Loucy (cell line): ENCODE measurements around the gene RNASE11.

ENCODE experiments used
- H2AFZ ChIP-seq: fragments of 200-600 bp; sonication (generic); 2 replicates; pipeline ENCODE4 v1.6.0; 2016; ENCODE audit warnings: antibody characterized with exemption, mild to moderate bottlenecking, low read length, moderate library complexity
- H3F3A ChIP-seq: fragments of 200-600 bp; 2 replicates; pipeline ENCODE4 v1.6.0; 2016; ENCODE audit warnings: antibody characterized with exemption, low read depth, mild to moderate bottlenecking
- H3K27me3 ChIP-seq: fragments of 200-600 bp; sonication (generic); 2 replicates; pipeline ENCODE4 v1.6.1; 2014; ENCODE audit warnings: low read length, mild to moderate bottlenecking; ENCODE audit not compliant: insufficient read depth, poor library complexity, severe bottlenecking
- H3K36me3 ChIP-seq: fragments of 200-600 bp; sonication (generic); 2 replicates; pipeline ENCODE4 v1.6.1; 2016; ENCODE audit warnings: low read length; ENCODE audit not compliant: insufficient read depth
- H3K4me1 ChIP-seq: fragments of 200-600 bp; sonication (generic); 2 replicates; pipeline ENCODE4 v1.5.1; 2014; ENCODE audit warnings: low read length, mild to moderate bottlenecking; ENCODE audit not compliant: insufficient read depth, poor library complexity, severe bottlenecking
- H3K4me2 ChIP-seq: fragments of 200-600 bp; sonication (generic); 2 replicates; pipeline ENCODE4 v1.6.0; 2014; ENCODE audit warnings: antibody characterized with exemption, low read length, low read depth, mild to moderate bottlenecking; ENCODE audit not compliant: poor library complexity, severe bottlenecking
- H3K4me3 ChIP-seq: fragments of 200-600 bp; sonication (generic); 2 replicates; pipeline ENCODE4 v1.5.1; 2014; ENCODE audit warnings: low read length, mild to moderate bottlenecking, mixed read lengths; ENCODE audit not compliant: poor library complexity, severe bottlenecking
- H3K79me2 ChIP-seq: fragments of 200-600 bp; sonication (generic); 2 replicates; pipeline ENCODE4 v1.6.1; 2014; ENCODE audit warnings: low read length; ENCODE audit not compliant: insufficient read depth
- H3K9ac ChIP-seq: fragments of 200-600 bp; sonication (generic); 2 replicates; pipeline ENCODE4 v1.6.0; 2014; ENCODE audit warnings: mild to moderate bottlenecking, low read depth, low read length, moderate library complexity; ENCODE audit not compliant: poor library complexity, severe bottlenecking
- H3K9me2 ChIP-seq: fragments of 200-600 bp; sonication (generic); replicated peaks from 2 replicates; pipeline ENCODE4 v1.6.1; 2016; ENCODE audit warnings: low read depth, low read length, mixed read lengths
- H3K9me3 ChIP-seq: fragments of 200-600 bp; sonication (generic); 2 replicates; pipeline ENCODE4 v1.6.1; 2014; ENCODE audit warnings: mild to moderate bottlenecking, antibody characterized with exemption, low read length, low read depth; ENCODE audit not compliant: insufficient read depth
- H4K20me1 ChIP-seq: fragments of 200-600 bp; sonication (generic); 2 replicates; pipeline ENCODE4 v1.6.0; 2014; ENCODE audit warnings: antibody characterized with exemption, low read length, mild to moderate bottlenecking; ENCODE audit not compliant: insufficient read depth, poor library complexity, severe bottlenecking
- CTCF ChIP-seq: fragments of 200-600 bp; sonication (generic); conservative IDR thresholded peaks from 2 replicates; pipeline ENCODE4 v1.5.1; 2014; ENCODE audit warnings: mild to moderate bottlenecking, antibody characterized with exemption, low read length
- EZH2phosphoT487 ChIP-seq: fragments of 200-600 bp; IDR thresholded peaks from 2 replicates; pipeline ENCODE4 v1.6.1; 2018; ENCODE audit warnings: antibody characterized with exemption, mild to moderate bottlenecking, moderate library complexity, borderline replicate concordance

The RNASE11 gene

GRCh38 chr14:20613094-20614037 lies 25.6 kb upstream of the RNASE11 start:
- no peaks in the 10 kb centered on the region for H3K9me3 ChIP-seq
- H2AFZ ChIP-seq = peak overlapping the region; percentile 13; the same call in 1 of the 2 replicates
- peak overlapping the region; percentile 77 for H3K4me3 ChIP-seq
- H3K4me2 ChIP-seq = peak overlapping the region; percentile 79
- peak; percentile 72 for TF ChIP-seq CTCF
- TF ChIP-seq EZH2phosphoT487 = no peak
- H3F3A ChIP-seq = 0 out of 2 replicates have a peak, but pooled peaks cover 2% of the 10 kb centered on the region
- H3K4me1 ChIP-seq = peaks cover 48% of the 10 kb centered on the region
- no peaks in the 10 kb centered on the region for H3K27me3 ChIP-seq
- no peaks in the 10 kb centered on the region for H4K20me1 ChIP-seq
- H3K79me2 ChIP-seq = no peaks in the 10 kb centered on the region
- no peaks in the 10 kb centered on the region for H3K9me2 ChIP-seq
- H3K9ac ChIP-seq = peak overlapping the region; percentile 58
- no peaks in the 10 kb centered on the region for H3K36me3 ChIP-seq

GRCh38 chr14:20612403-20612802 lies 24.6 kb upstream of the RNASE11 start:
- Histone ChIP-seq H2AFZ (no peak overlapping the region), H3K9me3 (no peaks in the 10 kb centered on the region), H3K4me2 (peak overlapping the region; percentile 74), H3K4me1 (peaks cover 38% of the 10 kb centered on the region), H3K9ac (no peak overlapping the region), H3K27me3 (no peaks in the 10 kb centered on the region), H4K20me1 (no peaks in the 10 kb centered on the region), H3K9me2 (no peaks in the 10 kb centered on the region), H3K79me2 (no peaks in the 10 kb centered on the region), H3K36me3 (no peaks in the 10 kb centered on the region), H3K4me3 (peak overlapping the region; percentile 77), H3F3A (0 out of 2 replicates have a peak, but pooled peaks cover 2% of the 10 kb centered on the region)
- no peak for TF ChIP-seq CTCF
- TF ChIP-seq EZH2phosphoT487 = no peak

GRCh38 chr14:20611277-20611676 lies 23.5 kb upstream of the RNASE11 start:
- Histone ChIP-seq H4K20me1 (no peaks in the 10 kb centered on the region), H2AFZ (0 out of 2 replicates have a peak overlapping the region, but pooled peaks have one; percentile 2), H3F3A (0 out of 2 replicates have a peak, but pooled peaks cover 2% of the 10 kb centered on the region), H3K4me1 (peaks cover 34% of the 10 kb centered on the region), H3K79me2 (no peaks in the 10 kb centered on the region), H3K27me3 (no peaks in the 10 kb centered on the region), H3K4me2 (peak overlapping the region; percentile 74), H3K9ac (no peak overlapping the region), H3K4me3 (peak overlapping the region; percentile 77), H3K9me3 (no peaks in the 10 kb centered on the region), H3K9me2 (no peaks in the 10 kb centered on the region), H3K36me3 (no peaks in the 10 kb centered on the region)
- no peak for TF ChIP-seq CTCF
- TF ChIP-seq EZH2phosphoT487 = no peak
